ENCODE data around the gene FOXR1.

The FOXR1 gene

DNA sequence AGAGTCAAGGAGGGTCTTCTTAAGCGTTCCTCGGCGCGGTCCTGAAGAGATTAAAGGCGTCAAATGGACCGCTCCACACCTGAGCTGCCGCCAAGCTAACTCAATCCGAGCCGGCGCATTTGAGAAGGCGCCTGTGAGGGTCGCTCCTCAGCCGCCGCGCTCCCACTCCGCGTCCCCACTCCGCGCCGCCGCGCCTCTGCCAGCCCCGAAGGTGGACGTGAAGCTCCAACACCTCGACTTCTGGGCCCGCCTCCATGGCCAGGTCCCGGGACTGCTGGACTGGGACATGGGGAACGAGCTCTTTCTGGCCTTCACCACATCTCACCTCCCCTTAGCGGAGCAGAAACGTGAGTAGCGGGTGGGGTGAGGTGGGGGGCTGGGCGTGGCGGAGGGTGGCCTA is at the start of gene FOXR1:
TSS of gene FOXR1 (plus strand) at position 116 of the 400 bp plus-strand sequence. CDS start at position 287, 171 bp downstream.
- DNase-seq: no peak

DNA sequence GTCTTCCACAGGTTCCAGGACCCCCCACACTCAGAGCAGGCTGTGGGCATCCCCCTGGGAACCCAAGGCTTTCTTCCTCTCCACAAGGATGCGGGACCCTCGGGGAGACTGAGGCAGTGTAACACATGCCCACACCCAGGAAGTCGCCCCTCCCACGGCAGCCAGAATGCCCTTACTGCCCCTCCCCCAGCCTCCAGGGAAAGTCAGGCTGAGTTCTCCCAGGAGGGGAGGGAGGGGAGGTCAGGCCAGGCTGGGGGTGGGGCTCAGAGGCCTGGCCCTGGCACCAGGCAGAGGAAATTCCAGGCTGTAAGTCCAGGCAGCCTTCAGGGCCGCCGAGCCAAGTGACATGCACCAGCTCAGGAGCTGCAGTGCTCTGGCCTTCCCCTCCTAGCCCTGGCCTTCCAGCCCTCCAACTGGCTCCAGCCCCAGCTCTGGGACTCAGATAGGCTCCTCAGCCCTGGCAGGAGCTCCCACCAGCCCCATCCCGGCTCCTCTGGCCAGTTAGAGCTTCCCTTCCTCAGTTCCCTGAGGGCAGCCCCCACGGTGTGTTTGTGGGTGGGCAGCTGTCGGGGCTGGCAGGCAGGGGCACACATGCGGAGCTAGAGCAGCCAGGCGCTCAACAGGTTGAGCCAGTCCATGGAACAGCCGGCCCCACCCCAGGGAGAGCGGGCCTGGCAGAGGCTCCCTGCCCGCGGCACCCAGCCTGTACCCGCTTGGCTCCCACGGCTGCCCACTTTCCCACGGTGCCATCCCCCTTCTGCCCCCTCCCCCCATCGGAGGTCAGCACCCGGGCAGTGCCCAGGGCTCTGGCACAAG is 49.4 kb upstream of the FOXR1 start:
- DNase-seq: no peak

- no peak for DNase-seq
Measured at GRCh38 chr11:118922745-118923627, 48.6 kb upstream of the FOXR1 start.

DNA sequence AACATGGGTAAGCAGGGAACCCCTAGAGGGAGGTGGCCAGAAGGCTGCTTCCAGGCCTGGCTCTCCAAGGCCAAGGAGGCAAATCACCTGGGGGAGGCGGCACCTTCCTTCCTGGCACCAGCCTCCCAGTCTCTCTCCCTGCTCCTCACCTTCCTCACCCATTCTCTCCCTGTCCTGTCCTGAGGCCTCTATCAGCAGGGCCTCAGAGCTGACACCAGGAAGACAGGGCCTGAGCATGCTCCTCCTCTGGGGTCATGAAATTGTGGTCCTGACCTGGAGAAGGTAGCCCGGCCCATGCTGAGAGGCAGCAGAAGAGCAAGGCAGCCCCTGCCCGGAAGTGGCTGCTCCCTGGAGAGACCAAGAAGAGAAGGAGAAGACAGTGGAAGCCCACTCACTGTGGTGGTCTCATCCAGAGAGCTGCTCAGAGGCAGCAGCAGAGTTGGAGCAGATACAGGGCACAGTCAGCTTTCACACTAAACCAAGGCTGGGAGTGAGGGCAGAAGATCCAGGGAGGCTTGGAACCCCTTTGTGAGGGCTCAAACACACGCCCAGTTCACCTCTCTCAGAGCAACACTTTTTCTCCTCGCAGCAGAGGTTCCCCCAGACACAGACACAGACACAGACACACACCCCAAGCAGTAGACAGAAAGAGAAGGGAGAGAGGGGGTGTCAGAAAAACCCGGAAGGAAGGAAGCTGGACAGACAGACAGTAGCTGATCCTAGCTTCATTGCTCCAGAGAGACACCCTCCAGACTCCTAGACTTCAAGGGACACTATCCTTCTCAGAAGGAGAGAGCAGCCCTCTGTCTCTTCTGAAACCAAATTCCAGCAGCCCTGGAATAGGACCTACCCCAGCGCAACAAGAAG is 47.6 kb upstream of the FOXR1 start:
- DNase-seq: no peak

DNA sequence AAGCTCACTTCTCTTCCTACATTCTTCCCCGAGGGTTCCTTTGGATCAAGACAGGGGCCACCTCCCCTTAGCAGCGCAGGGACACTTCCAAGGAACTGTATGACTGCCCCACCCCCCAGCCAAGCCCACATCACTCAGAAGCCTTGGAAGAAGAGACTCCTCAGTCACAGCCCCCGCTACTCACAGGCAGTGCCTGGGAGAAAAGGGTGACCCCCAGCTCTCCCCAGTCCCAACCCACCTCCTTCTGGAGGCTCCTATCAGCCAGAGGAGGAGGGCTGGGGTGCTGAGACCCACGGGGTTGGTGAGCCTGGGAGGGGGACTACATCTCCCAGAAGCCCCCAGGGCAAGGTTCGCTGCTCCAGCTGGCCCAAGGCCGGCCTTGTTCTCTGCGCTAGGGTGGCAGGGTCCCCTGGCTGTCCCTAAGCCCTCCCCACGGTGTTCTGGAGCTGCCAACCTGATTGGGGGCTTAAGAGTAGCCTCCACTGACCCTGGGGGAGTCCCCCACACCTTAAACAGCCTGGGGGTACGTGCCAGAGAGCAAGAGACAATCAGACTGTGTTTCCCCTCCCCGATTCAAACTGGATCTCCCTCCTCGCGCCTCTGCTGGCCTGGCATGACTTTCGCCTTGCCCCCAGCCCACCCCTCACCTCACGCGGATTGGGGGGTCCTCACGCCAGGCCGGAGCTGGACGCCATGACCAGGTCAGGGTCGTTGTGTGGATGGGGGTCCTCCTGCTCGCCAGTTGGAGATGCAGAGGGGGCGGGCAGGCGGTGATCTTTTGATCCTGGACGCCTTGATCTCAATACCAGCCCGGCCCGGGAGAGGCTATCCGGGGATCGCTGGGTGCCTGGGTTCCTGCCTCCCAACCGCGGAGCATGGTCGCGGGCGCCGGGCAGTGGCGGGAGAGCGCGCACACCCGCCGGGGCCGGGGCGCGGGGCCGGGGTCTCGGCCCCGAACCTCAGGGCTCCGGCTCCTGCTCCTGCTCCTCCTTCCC is 46.7 kb upstream of the FOXR1 start:
- DNase-seq: no peak

DNA sequence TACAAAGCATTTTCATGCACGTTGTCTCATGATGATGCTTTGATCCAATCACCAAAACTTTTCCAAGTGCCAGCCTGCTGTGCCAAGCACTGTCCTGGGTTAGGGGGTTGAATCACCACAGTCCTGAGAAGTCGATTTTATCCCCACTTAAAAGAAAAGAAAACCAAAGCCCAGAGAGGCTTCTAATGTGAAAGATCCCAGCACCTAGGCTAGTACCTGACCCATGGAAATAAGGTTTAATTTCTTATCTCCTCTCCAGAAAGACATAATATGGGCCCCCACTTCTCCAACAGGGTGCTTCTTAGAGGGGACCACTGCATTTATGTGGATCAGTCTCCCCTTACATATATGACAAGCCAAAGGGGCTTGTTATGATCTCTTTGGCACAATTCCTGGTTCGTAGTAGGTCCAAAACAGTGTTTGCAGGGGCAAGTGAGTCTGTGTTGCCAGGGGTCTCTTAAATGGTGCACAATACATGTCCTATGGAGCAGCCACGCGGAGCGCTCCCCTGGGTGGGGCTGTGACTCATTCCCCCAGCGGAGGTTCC is 43.9 kb upstream of the FOXR1 start:
- no peak for DNase-seq

DNA sequence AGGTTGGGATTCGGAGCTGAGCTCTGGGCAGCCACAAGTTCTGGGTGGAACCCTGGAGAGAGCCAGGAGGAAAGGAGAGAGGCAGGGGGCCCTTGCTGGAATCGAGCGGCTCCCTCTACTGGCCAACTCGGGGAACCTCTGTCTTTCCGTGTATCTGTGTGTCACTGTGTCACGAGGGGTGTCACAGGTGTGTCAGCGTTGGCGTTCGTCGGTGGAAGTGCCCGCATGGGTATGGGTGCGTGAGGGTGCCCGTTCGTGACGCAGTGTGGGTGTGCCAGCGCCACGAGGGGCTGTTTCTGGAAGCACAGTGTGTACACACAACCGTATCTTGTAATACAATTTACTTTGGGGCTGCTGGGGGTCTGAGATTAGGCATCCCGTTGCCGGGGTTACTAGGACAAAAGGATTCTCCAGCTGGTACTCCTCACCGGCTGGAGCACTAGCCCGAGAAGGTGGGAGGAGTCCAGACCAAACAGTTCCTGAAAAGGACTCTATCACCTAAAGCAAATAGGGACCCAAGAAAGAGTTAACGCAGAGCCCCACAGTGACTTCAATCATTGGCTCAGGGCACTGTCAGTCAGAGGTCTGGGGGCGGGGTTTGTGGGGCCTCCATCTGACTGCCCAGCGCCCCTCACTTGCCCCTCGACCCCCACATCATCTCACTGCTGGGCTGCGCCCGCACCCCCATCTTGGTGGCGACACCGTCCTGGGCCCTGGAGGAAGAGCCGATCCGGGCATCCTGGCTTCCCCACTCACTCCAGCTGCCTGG is 43.3 kb upstream of the FOXR1 start:
- DNase-seq: peak; percentile 82 to 89

GRCh38 chr11:118928870-118929500 is 42.6 kb upstream of the FOXR1 start:
- DNase-seq: peak; percentile 71 to 75

- peak; percentile 71 to 80 for DNase-seq
Measured at GRCh38 chr11:118929501-118930093, 42.0 kb upstream of the FOXR1 start.

- DNase-seq: peak; percentile 92 to 95
Measured at GRCh38 chr11:118930094-118930712, 41.4 kb upstream of the FOXR1 start.

DNA sequence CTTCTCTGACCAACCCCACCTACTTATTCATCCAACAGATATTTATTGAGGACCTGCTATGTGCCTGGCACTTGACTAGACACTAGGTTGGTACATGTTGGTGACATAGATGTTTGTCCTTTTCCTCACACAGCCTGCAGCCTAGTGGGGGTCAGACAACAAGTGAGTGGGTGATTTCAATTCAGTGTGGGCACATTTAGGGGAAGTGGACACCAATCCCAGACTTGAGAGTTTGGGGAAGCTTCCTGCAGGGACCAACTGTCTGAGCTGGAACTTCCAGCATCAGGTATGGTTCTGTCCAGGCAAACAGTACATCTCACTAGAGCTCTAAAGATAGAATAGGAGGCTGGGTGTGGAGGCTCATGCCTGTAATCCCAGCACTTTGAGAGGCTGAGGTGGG is 40.0 kb upstream of the FOXR1 start:
- DNase-seq: no peak

GRCh38 chr11:118933486-118933885 is 38.1 kb upstream of the FOXR1 start:
- no peak for DNase-seq

DNA sequence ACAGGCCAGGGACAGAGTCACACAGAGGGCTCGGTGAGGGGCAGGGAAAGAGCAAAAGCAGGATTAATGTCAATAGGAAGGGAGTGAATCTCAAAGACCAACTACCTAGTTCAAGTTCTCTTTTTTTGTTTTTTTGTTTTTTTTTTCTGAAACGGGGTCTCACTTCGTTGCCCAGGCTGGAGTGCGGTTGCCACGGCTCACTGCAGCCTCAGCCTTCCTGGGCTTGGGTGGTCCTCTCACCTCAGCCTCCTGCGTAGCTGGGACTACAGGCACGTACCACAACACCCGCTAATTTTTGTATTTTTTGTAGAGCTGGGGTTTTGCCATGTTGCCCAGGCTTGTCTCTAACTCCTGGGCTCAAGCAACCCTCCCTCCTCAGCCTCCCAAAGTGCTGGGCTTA is 36.2 kb upstream of the FOXR1 start:
- no peak for DNase-seq

GRCh38 chr11:118938491-118939403 is 32.8 kb upstream of the FOXR1 start:
- no peak for DNase-seq

DNA sequence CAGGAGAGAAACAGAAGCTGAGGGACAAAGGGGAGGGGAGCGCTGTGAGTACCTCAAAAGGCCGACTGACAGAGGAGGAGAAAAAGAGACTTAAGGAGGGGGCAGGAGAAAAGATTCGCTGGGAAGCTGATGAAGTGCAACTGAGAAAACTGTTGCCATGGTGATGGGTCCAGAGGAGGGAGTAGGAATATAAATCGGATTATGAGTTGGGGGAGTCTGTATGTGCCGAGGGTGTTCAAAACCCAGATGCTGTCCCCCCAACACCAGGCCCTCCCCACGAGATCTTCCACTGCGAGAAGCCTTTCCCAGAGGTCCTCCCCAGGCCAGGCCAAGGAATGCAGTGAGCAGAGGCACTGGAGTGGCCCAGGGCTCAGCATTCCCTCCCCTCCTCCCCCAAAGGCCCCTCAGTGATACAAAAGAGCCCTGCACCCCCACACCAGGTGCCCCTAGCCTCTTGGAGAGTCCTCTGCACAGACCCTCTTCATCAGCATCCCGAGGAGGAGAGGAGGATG is 32.1 kb upstream of the FOXR1 start:
- no peak for DNase-seq

- no peak for DNase-seq
Measured at GRCh38 chr11:118939953-118940598, 31.5 kb upstream of the FOXR1 start.

DNA sequence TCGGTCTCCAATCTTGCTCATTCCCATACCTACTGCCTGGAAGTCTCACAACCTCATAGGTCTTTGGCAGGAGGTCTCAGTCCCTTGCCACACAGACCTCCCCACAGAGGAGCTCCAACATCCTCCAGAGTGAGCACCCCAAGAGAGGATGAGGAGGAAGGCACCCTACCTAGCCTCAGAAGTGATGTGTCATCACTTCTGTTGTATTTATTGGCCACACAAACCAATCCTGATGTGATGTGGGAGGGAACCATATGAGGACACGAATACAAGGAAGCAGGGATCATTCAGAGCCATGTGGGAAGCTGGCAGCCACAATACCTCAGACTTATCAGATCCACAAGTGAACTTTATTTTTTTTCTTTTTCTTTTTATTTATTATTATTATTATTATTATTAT is 24.5 kb upstream of the FOXR1 start:
- DNase-seq: no peak
